H1 (cell line): ENCODE results near the gene FBXO28. TPM values are rescaled to one million over a fixed set of nuclear protein-coding genes. Genes with fewer than 3 reads are reported as not detected.

Experiments used
- CTCF ChIA-PET: fragments of 300-600 bp; sonication (Branson Sonifier 250); formaldehyde crosslinking; loops from one replicate; lab custom pipeline; 2021; ENCODE audit not compliant: partially characterized antibody; lab: Charles Lee
- POLR2A ChIA-PET: fragments of 300-600 bp; sonication (Branson Sonifier 250); formaldehyde crosslinking; loops from one replicate; lab custom pipeline; 2021; ENCODE audit warnings: inconsistent platforms; ENCODE audit not compliant: partially characterized antibody; lab: Charles Lee
- DNase-seq, 2 experiments: peaks; one replicate each; pipeline versions ENCODE4 v3.0.0 to v3.0.0-alpha.2; 2010 to 2022; ENCODE audit warnings: low spot score in 2 of 2, low read depth in 1 of 2, mixed read lengths in 1 of 2
- FAIRE-seq: peaks from 2 replicates; lab custom pipeline; 2011; peaks lifted over from hg19 to GRCh38; lab: Jason Lieb, UNC
- H2AFZ ChIP-seq: 2 replicates; pipeline ENCODE4 v1.8.1; 2012; ENCODE audit warnings: low read length, inconsistent platforms
- H2AK5ac ChIP-seq: 2 replicates; pipeline ENCODE4 v1.6.1; 2013; ENCODE audit warnings: low read depth, low read length
- H2BK120ac ChIP-seq: replicated peaks from 2 replicates; pipeline ENCODE3; 2013; ENCODE audit warnings: low read depth, low read length, inconsistent platforms
- H2BK12ac ChIP-seq: 2 replicates; pipeline ENCODE4 v1.6.1; 2013; ENCODE audit warnings: low read depth, low read length
- H2BK15ac ChIP-seq: 2 replicates; pipeline ENCODE4 v1.6.1; 2013; ENCODE audit warnings: low read length
- H2BK20ac ChIP-seq: 2 replicates; pipeline ENCODE4 v1.6.1; 2013; ENCODE audit warnings: low read length
- H2BK5ac ChIP-seq: 2 replicates; pipeline ENCODE4 v1.6.1; 2013; ENCODE audit warnings: low read depth, low read length
- H3K14ac ChIP-seq: 2 replicates; pipeline ENCODE4 v1.6.1; 2013; ENCODE audit warnings: inconsistent platforms; ENCODE audit not compliant: insufficient read length
- H3K18ac ChIP-seq: 2 replicates; pipeline ENCODE4 v1.6.1; 2013; ENCODE audit warnings: low read length; ENCODE audit errors: extremely low read depth
- H3K23ac ChIP-seq: 2 replicates; pipeline ENCODE4 v1.6.1; 2013; ENCODE audit warnings: inconsistent platforms; ENCODE audit not compliant: insufficient read length
- H3K23me2 ChIP-seq: 2 replicates; pipeline ENCODE4 v1.6.1; 2013; ENCODE audit warnings: low read depth, low read length
- H3K27ac ChIP-seq: 2 replicates; pipeline ENCODE4 v1.6.1; 2011; ENCODE audit warnings: low read depth, low read length, inconsistent platforms
- H3K27me3 ChIP-seq, 4 experiments: replicated peaks in 1 of 4; 1 replicate in 1 of 4; 2 replicates in 3 of 4; pipeline versions ENCODE4 v1.6.1 to v1.8.1; 2011 to 2013; ENCODE audit warnings: low read length in 3 of 4, mild to moderate bottlenecking in 3 of 4, inconsistent platforms in 2 of 4, mixed read lengths in 2 of 4, moderate library complexity in 1 of 4; ENCODE audit not compliant: control insufficient read depth in 3 of 4, insufficient read depth in 3 of 4; ENCODE audit errors: extremely low read depth in 1 of 4
- H3K36me3 ChIP-seq, 4 experiments: 2 replicates each; pipeline versions ENCODE4 v1.6.1 to v1.8.1; 2011 to 2013; ENCODE audit warnings: mild to moderate bottlenecking in 4 of 4, low read length in 3 of 4, moderate library complexity in 2 of 4, control low read depth in 1 of 4, inconsistent platforms in 1 of 4; ENCODE audit not compliant: insufficient read depth in 4 of 4, control insufficient read depth in 2 of 4
- H3K4ac ChIP-seq: replicated peaks from 2 replicates; pipeline ENCODE3; 2013; ENCODE audit warnings: low read length, low read depth, mixed read lengths, inconsistent platforms; ENCODE audit not compliant: insufficient read length
- H3K4me1 ChIP-seq, 4 experiments: replicated peaks in 1 of 4; 1 replicate in 1 of 4; 2 replicates in 3 of 4; pipeline versions ENCODE4 v1.6.1 to v1.8.1; 2011 to 2013; ENCODE audit warnings: low read length in 3 of 4, inconsistent platforms in 2 of 4, mixed read lengths in 1 of 4; ENCODE audit not compliant: insufficient read depth in 4 of 4, control insufficient read depth in 3 of 4
- H3K4me2 ChIP-seq, 2 experiments: 2 replicates each; pipeline versions ENCODE4 v1.6.1 to v1.8.1; 2011 to 2013; ENCODE audit warnings: low read depth in 2 of 2, low read length in 2 of 2, control low read depth in 1 of 2, inconsistent platforms in 1 of 2, mild to moderate bottlenecking in 1 of 2; ENCODE audit not compliant: insufficient read depth in 1 of 2
- H3K4me3 ChIP-seq, 4 experiments: fragments of 200-600, 300-600 bp in 1 of 4; sonication (generic), shearing (Covaris generic), sonication (Bioruptor Twin) in 1 of 4; 2 replicates each; pipeline versions ENCODE4 v1.5.1 to v1.8.1; 2011 to 2016; ENCODE audit warnings: low read length in 4 of 4, low read depth in 3 of 4, control low read depth in 2 of 4, inconsistent platforms in 2 of 4, mild to moderate bottlenecking in 2 of 4, mixed read lengths in 1 of 4, moderate library complexity in 1 of 4; ENCODE audit not compliant: insufficient read depth in 2 of 4; ENCODE audit errors: extremely low read depth in 1 of 4
- H3K56ac ChIP-seq: replicated peaks from 2 replicates; pipeline ENCODE3; 2013; ENCODE audit warnings: low read depth, mild to moderate bottlenecking, mixed read lengths, low read length, inconsistent platforms; ENCODE audit not compliant: insufficient read length
- H3K79me1 ChIP-seq: 2 replicates; pipeline ENCODE4 v1.6.1; 2013; ENCODE audit warnings: low read depth, low read length, control low read depth
- H3K79me2 ChIP-seq, 2 experiments: 2 replicates each; pipeline versions ENCODE4 v1.6.1 to v1.8.1; 2012 to 2013; ENCODE audit warnings: low read length in 2 of 2, mild to moderate bottlenecking in 2 of 2, inconsistent platforms in 1 of 2; ENCODE audit not compliant: insufficient read depth in 2 of 2, control insufficient read depth in 1 of 2
- H3K9ac ChIP-seq, 4 experiments: replicated peaks in 1 of 4; 1 replicate in 1 of 4; 2 replicates in 3 of 4; pipeline versions ENCODE4 v1.6.1 to v1.8.1; 2011 to 2013; ENCODE audit warnings: low read depth in 3 of 4, low read length in 3 of 4, control low read depth in 2 of 4, mild to moderate bottlenecking in 2 of 4, moderate library complexity in 2 of 4, inconsistent platforms in 1 of 4; ENCODE audit errors: extremely low read depth in 1 of 4
- H3K9me3 ChIP-seq, 2 experiments: 2 replicates each; pipeline versions ENCODE4 v1.6.1 to v1.8.1; 2012 to 2013; ENCODE audit warnings: mild to moderate bottlenecking in 2 of 2, moderate library complexity in 2 of 2, control low read depth in 1 of 2, inconsistent platforms in 1 of 2, low read depth in 1 of 2, low read length in 1 of 2, mixed read lengths in 1 of 2; ENCODE audit not compliant: insufficient read depth in 2 of 2
- H4K20me1 ChIP-seq, 2 experiments: replicated peaks in 1 of 2; 2 replicates each; pipeline versions ENCODE3 to v1.8.1; 2011 to 2013; ENCODE audit warnings: inconsistent platforms in 2 of 2, low read length in 2 of 2, mild to moderate bottlenecking in 1 of 2; ENCODE audit not compliant: insufficient read depth in 2 of 2, control insufficient read depth in 1 of 2
- H4K5ac ChIP-seq: 2 replicates; pipeline ENCODE4 v1.6.1; 2013; ENCODE audit warnings: low read length, low read depth, mixed read lengths, inconsistent platforms; ENCODE audit not compliant: insufficient read length
- H4K8ac ChIP-seq: 2 replicates; pipeline ENCODE4 v1.8.0; 2013; ENCODE audit warnings: mild to moderate bottlenecking, moderate library complexity, low read length, inconsistent platforms; ENCODE audit not compliant: insufficient read depth; ENCODE audit errors: extremely low read depth
- H4K91ac ChIP-seq: replicated peaks from 2 replicates; pipeline ENCODE3; 2013; ENCODE audit warnings: low read length, mixed read lengths, inconsistent platforms; ENCODE audit not compliant: insufficient read length
- BACH1 ChIP-seq: IDR thresholded peaks from 2 replicates; pipeline ENCODE4 v1.6.1; 2012; ENCODE audit warnings: low read length, improper control_type of control experiment
- BRCA1 ChIP-seq: IDR thresholded peaks from 2 replicates; pipeline ENCODE4 v1.6.1; 2012; ENCODE audit warnings: low read depth, low read length, improper control_type of control experiment
- CEBPB ChIP-seq: IDR thresholded peaks from 2 replicates; pipeline ENCODE4 v1.6.1; 2012; ENCODE audit warnings: low read depth, low read length
- KDM5A ChIP-seq: fragments of 200-600 bp; IDR thresholded peaks from 2 replicates; pipeline ENCODE4 v1.7.1; 2012; ENCODE audit warnings: mild to moderate bottlenecking, low read length, inconsistent platforms, mixed read lengths
- SIX5 ChIP-seq: IDR thresholded peaks from 2 replicates; pipeline ENCODE4 v1.6.1; 2011; ENCODE audit warnings: mild to moderate bottlenecking, low read depth, low read length
- WGBS, 2 experiments: shearing (Covaris generic) in 1 of 2; methylation state at CpG; one replicate each; pipeline versions ENCODE4 v1.1.6 to v1.1.7; 2013 to 2015; ENCODE audit warnings: low lambda C conversion rate in 2 of 2, mixed read lengths in 2 of 2, inconsistent platforms in 1 of 2, low coverage in 1 of 2, missing lambda C conversion rate in 1 of 2; ENCODE audit not compliant: insufficient replicate concordance in 2 of 2, insufficient coverage in 1 of 2, insufficient read length in 1 of 2; ENCODE audit errors: extremely low coverage in 1 of 2, missing lambda C conversion rate in 1 of 2; 5-methylcytosine and 5-hydroxymethylcytosine counted together
- polyA plus RNA-seq, 7 experiments: library from polyadenylated mRNA; depleted of rRNA in 3 of 7; stranded (reverse) in 5 of 7; unstranded in 2 of 7; fragments of >200 nt in 5 of 7; fragments of 200-250 nt in 2 of 7; gene quantifications; 1 replicate in 5 of 7; 2 replicates in 1 of 7; 4 replicates in 1 of 7; pipeline versions ENCODE4 v1.2.1 to v1.2.3, GENCODE V29; 2011 to 2013; ENCODE audit warnings: missing spikeins in 2 of 7, mixed read lengths in 2 of 7
- total RNA-seq: library from RNA; stranded (reverse); fragmentation: NEBNext Ultra II Directional; extraction: Animal tissue kit (Norgen Biotek cat#: 25700); gene quantifications from 2 replicates; pipeline ENCODE4 v1.2.1, GENCODE V29; 2021
- TF ChIP-seq, protein P1 (sequence below), 3 experiments: IDR thresholded peaks; 1 replicate in 2 of 3; 2 replicates in 1 of 3; pipeline versions ENCODE4 v1.5.1 to v1.6.1; 2011; ENCODE audit warnings: low read length in 3 of 3, mild to moderate bottlenecking in 3 of 3, inconsistent platforms in 2 of 3, low read depth in 1 of 3, moderate library complexity in 1 of 3; ENCODE audit not compliant: insufficient read depth in 1 of 3; ENCODE audit errors: control extremely low read depth in 1 of 3

Gene FBXO28
- total and polyA plus RNA-seq, 2 of the 8 experiments (the other 6 are each of a cell fraction or from before 2014, with no cell fraction given) = 10.3 to 42.5 TPM

DNA sequence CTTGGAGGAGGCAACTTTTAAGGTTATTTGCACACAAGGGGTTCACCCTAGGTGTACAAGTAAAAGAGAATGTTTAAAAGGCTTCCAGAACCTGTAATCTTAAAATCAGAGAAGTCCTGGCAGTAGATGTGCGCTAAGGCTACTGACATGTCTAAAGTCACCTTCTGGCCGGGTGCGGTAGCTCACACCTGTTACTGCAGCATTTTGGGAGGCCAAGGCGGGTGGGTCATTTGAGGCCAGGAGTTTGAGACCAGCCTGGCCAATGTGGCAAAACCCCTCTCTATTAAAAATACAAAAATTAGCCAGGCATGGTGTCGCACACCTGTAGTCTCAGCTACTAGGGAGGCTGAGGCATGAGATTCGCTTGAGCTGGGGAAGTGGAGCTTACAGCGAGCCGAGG, 48.9 kb downstream of the FBXO28 start:
- WGBS, 2 experiments = 90% methylated on average over 8 of the region's 8 CpGs; no CpG with 5 or more reads in 1 of the 2 experiments
- no peak for DNase-seq
- H4K20me1 ChIP-seq = no peaks in the 10 kb centered on the region
- no peaks in the 10 kb centered on the region for H3K79me2 ChIP-seq
- no peak for FAIRE-seq
- no peak overlapping the region for H2AK5ac ChIP-seq
- ChIA-PET POLR2A (interaction anchor here (0.6 to 2.1 kb wide), 3 partner anchors 10 to 195 kb away, joined by 3 to 6 read pairs (median 4); no protein-coding TSS in a partner anchor), CTCF (interaction anchor here (0.5 to 3.8 kb wide), 8 partner anchors 9 to 286 kb away, joined by 3 to 35 read pairs (median 3); no protein-coding TSS in a partner anchor)
- H3K4me3 ChIP-seq = no peak overlapping the region
- H2AFZ ChIP-seq = no peak overlapping the region
- peak overlapping the region; percentile 21; the same call in 1 of the 2 replicates for H3K18ac ChIP-seq
- H2BK20ac ChIP-seq = no peak overlapping the region
- no peak overlapping the region for H2BK15ac ChIP-seq
- no peak overlapping the region for H3K27ac ChIP-seq
- H3K23me2 ChIP-seq = no peaks in the 10 kb centered on the region
- H3K79me1 ChIP-seq = no peaks in the 10 kb centered on the region
- H4K5ac ChIP-seq = no peak overlapping the region
- H3K9ac ChIP-seq = no peak overlapping the region
- H4K8ac ChIP-seq = no peak overlapping the region
- H2BK12ac ChIP-seq = no peak overlapping the region
- H3K36me3 ChIP-seq = peaks cover 0 to 25% (median 11%) of the 10 kb centered on the region in 4 experiments; a peak in 6 of 8 replicates
- H2BK5ac ChIP-seq = no peak overlapping the region
- H3K4me2 ChIP-seq = no peak overlapping the region
- H3K9me3 ChIP-seq = no peaks in the 10 kb centered on the region
- TF ChIP-seq BACH1 (no peak), BRCA1 (no peak), CEBPB (no peak), KDM5A (no peak), SIX5 (no peak)
- TF ChIP-seq, protein P1, sequence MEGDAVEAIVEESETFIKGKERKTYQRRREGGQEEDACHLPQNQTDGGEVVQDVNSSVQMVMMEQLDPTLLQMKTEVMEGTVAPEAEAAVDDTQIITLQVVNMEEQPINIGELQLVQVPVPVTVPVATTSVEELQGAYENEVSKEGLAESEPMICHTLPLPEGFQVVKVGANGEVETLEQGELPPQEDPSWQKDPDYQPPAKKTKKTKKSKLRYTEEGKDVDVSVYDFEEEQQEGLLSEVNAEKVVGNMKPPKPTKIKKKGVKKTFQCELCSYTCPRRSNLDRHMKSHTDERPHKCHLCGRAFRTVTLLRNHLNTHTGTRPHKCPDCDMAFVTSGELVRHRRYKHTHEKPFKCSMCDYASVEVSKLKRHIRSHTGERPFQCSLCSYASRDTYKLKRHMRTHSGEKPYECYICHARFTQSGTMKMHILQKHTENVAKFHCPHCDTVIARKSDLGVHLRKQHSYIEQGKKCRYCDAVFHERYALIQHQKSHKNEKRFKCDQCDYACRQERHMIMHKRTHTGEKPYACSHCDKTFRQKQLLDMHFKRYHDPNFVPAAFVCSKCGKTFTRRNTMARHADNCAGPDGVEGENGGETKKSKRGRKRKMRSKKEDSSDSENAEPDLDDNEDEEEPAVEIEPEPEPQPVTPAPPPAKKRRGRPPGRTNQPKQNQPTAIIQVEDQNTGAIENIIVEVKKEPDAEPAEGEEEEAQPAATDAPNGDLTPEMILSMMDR (IDR thresholded peaks at IDR 0.05; ENCODE audit: control extremely low read depth in 1 of 3, insufficient read depth in 1 of 3, low read depth in 1 of 3, low read length in 3 of 3) = peak in 1 of 3 experiments; percentile 8; a peak in 1 of 4 replicates
- H3K23ac ChIP-seq = no peak overlapping the region
- no peak overlapping the region for H3K56ac ChIP-seq
- H3K14ac ChIP-seq = no peak overlapping the region
- no peak overlapping the region for H3K4ac ChIP-seq
- peaks cover 0 to 10% (median 5%) of the 10 kb centered on the region in 4 experiments; a peak in 4 of 7 replicates for H3K4me1 ChIP-seq
- H2BK120ac ChIP-seq = no peak overlapping the region
- H4K91ac ChIP-seq = no peak overlapping the region
- no peaks in the 10 kb centered on the region for H3K27me3 ChIP-seq
